Gastroesophageal sphincter (tissue), 4 donors: Measurements from ENCODE around the gene EIF4EBP2. TPM values are rescaled to one million over a fixed set of nuclear protein-coding genes. Genes with fewer than 3 reads are reported as not detected.

Experiments
- ATAC-seq: fragments of 150-250 bp; one replicate; pipeline ENCODE4 v1.9.1; 2016; ENCODE audit warnings: mild to moderate bottlenecking, moderate library complexity
- H3K27ac ChIP-seq, 4 donors: fragments of 200-600 bp; sonication (generic) in 3 of 4; 1 replicate in 3 of 4; 2 replicates in 1 of 4; pipeline ENCODE4 v1.5.1; 2016 to 2019
- H3K27me3 ChIP-seq: fragments of 200-600 bp; sonication (generic); one replicate; pipeline ENCODE4 v1.5.1; 2019
- H3K36me3 ChIP-seq, 2 donors: fragments of 200-600 bp; sonication (generic); one replicate each; pipeline ENCODE4 v1.5.1; 2019; ENCODE audit warnings: control low read depth in 1 of 2
- H3K4me1 ChIP-seq, 3 donors: fragments of 200-600 bp; sonication (generic); 1 replicate in 2 of 3; 2 replicates in 1 of 3; pipeline ENCODE4 v1.5.1; 2016 to 2019; ENCODE audit warnings: control low read depth in 2 of 3
- H3K4me3 ChIP-seq, 2 donors: fragments of 200-600 bp; sonication (generic); one replicate each; pipeline ENCODE4 v1.5.1; 2019; ENCODE audit warnings: mild to moderate bottlenecking in 1 of 2, moderate library complexity in 1 of 2
- H3K9me3 ChIP-seq, 3 donors: fragments of 200-600 bp; sonication (generic); one replicate each; pipeline ENCODE4 v1.5.1; 2017 to 2019; ENCODE audit warnings: control low read depth in 2 of 3
- CTCF ChIP-seq, 4 experiments: fragments of 200-600 bp in 2 of 4; fragments of 450-650 bp in 2 of 4; sonication (generic) in 1 of 4; IDR thresholded peaks; one replicate each; pipeline ENCODE4 v1.5.1; 2017 to 2019; ENCODE audit warnings: antibody characterized with exemption in 4 of 4, mild to moderate bottlenecking in 2 of 4, moderate library complexity in 2 of 4
- EP300 ChIP-seq: sonication (generic); formaldehyde crosslinking; IDR thresholded peaks from one replicate; pipeline ENCODE4 v1.6.1; 2017; ENCODE audit warnings: antibody characterized with exemption, mild to moderate bottlenecking
- POLR2A ChIP-seq, 2 donors: fragments of 450-650 bp; IDR thresholded peaks; one replicate each; pipeline ENCODE4 v1.6.1; 2017; ENCODE audit warnings: antibody characterized with exemption in 2 of 2, mild to moderate bottlenecking in 2 of 2, moderate library complexity in 1 of 2
- POLR2AphosphoS5 ChIP-seq: sonication (generic); formaldehyde crosslinking; IDR thresholded peaks from one replicate; pipeline ENCODE4 v1.6.1; 2017; ENCODE audit warnings: antibody characterized with exemption
- WGBS, 2 donors: methylation state at CpG; one replicate each; pipeline ENCODE4 v1.1.5; 2018; ENCODE audit warnings: low coverage in 1 of 2; 5-methylcytosine and 5-hydroxymethylcytosine counted together
- total RNA-seq, 4 donors: library from RNA; depleted of rRNA; stranded (reverse); fragments of >200 nt; gene quantifications; one replicate each; pipeline ENCODE4 v1.1.0, GENCODE V29; 2016

Gene EIF4EBP2
- total RNA-seq, 4 donors from 2014 or later, result 83.8 to 93.7 (median 90.6) TPM

GRCh38 chr10:70369498-70370018 lies 34.4 kb upstream of the EIF4EBP2 start:
- Histone ChIP-seq H3K36me3 (peaks cover 0 to 8% of the 10 kb centered on the region in 2 donors), H3K4me1 (peaks cover 0 to 4% (median 0%) of the 10 kb centered on the region in 3 donors), H3K9me3 (no peaks in the 10 kb centered on the region), H3K27me3 (no peaks in the 10 kb centered on the region), H3K4me3 (no peak overlapping the region), H3K27ac (no peak overlapping the region)
- 81 to 84% methylated on average over 6 to 8 of the region's 8 CpGs for WGBS, 2 donors
- TF ChIP-seq CTCF (IDR thresholded peaks at IDR 0.05) (no peak), EP300 (no peak), POLR2AphosphoS5 (no peak), POLR2A (IDR thresholded peaks at IDR 0.05) (no peak)
- no peak for ATAC-seq

GRCh38 chr10:70370766-70371165 lies 33.2 kb upstream of the EIF4EBP2 start:
- no peak for TF ChIP-seq EP300
- no peak for TF ChIP-seq POLR2A (IDR thresholded peaks at IDR 0.05)
- TF ChIP-seq POLR2AphosphoS5, result no peak
- TF ChIP-seq CTCF (IDR thresholded peaks at IDR 0.05), result no peak
- Histone ChIP-seq H3K9me3 (no peaks in the 10 kb centered on the region), H3K4me1 (no peaks in the 10 kb centered on the region), H3K4me3 (no peak overlapping the region), H3K27me3 (no peaks in the 10 kb centered on the region), H3K27ac (no peak overlapping the region), H3K36me3 (peaks cover 0 to 15% of the 10 kb centered on the region in 2 donors)
- ATAC-seq, result no peak
- 86 to 91% methylated on average over 2 of the region's 2 CpGs for WGBS, 2 donors

- Histone ChIP-seq H3K9me3 (no peaks in the 10 kb centered on the region), H3K36me3 (peaks cover 0 to 15% of the 10 kb centered on the region in 2 donors), H3K4me3 (no peak overlapping the region), H3K27me3 (no peaks in the 10 kb centered on the region), H3K27ac (no peak overlapping the region), H3K4me1 (no peaks in the 10 kb centered on the region)
- 28% methylated on average over 5 of the region's 5 CpGs; no CpG with 5 or more reads in 1 of the 2 donors for WGBS, 2 donors
- no peak for ATAC-seq
- TF ChIP-seq POLR2A (IDR thresholded peaks at IDR 0.05) (no peak), CTCF (IDR thresholded peaks at IDR 0.05) (no peak), EP300 (no peak), POLR2AphosphoS5 (no peak)
Measured at GRCh38 chr10:70371846-70372245, 32.1 kb upstream of the EIF4EBP2 start.

- WGBS, 2 donors, result 93 to 95% methylated on average over 4 to 6 of the region's 9 CpGs
- TF ChIP-seq POLR2AphosphoS5 (no peak), EP300 (no peak), POLR2A (IDR thresholded peaks at IDR 0.05) (no peak), CTCF (IDR thresholded peaks at IDR 0.05) (no peak)
- Histone ChIP-seq H3K27me3 (no peaks in the 10 kb centered on the region), H3K36me3 (peaks cover 0 to 15% of the 10 kb centered on the region in 2 donors), H3K27ac (no peak overlapping the region), H3K9me3 (peaks cover 0 to 11% (median 0%) of the 10 kb centered on the region in 3 donors), H3K4me1 (peaks cover 0 to 10% (median 6%) of the 10 kb centered on the region in 3 donors), H3K4me3 (no peak overlapping the region)
- ATAC-seq, result no peak
Measured at GRCh38 chr10:70374775-70375614, 28.9 kb upstream of the EIF4EBP2 start.
